ENCODE measurements around the gene RIMS3.
A peak's percentile ranks its signal among the peaks of the same experiment; 100 is the strongest.

The RIMS3 gene

GRCh38 chr1:40638097-40639036, 27.1 kb downstream of the RIMS3 start:
- no peak for TF ChIP-seq CTCF (IDR thresholded peaks at IDR 0.05; ENCODE audit: low read length, missing control alignments)
- DNase-seq (ENCODE audit: low read depth): peak; percentile 11
- H3K4me3 ChIP-seq (replicated peaks; ENCODE audit: low read depth, low read length): no peak overlapping the region

- no peak overlapping the region for H3K4me3 ChIP-seq (replicated peaks; ENCODE audit: low read depth, low read length)
- no peak for DNase-seq (ENCODE audit: low read depth)
- no peak for TF ChIP-seq CTCF (IDR thresholded peaks at IDR 0.05; ENCODE audit: low read length, missing control alignments)
These were observed 27.9 kb downstream of the RIMS3 start for GRCh38 chr1:40637470-40638007.

- DNase-seq (ENCODE audit: low read depth): no peak
- no peak overlapping the region for H3K4me3 ChIP-seq (replicated peaks; ENCODE audit: low read depth, low read length)
- no peak for TF ChIP-seq CTCF (IDR thresholded peaks at IDR 0.05; ENCODE audit: low read length, missing control alignments)
These were observed 28.7 kb downstream of the RIMS3 start for GRCh38 chr1:40636777-40637176.

- no peak overlapping the region for H3K4me3 ChIP-seq (replicated peaks; ENCODE audit: low read depth, low read length)
- no peak for DNase-seq (ENCODE audit: low read depth)
- no peak for TF ChIP-seq CTCF (IDR thresholded peaks at IDR 0.05; ENCODE audit: low read length, missing control alignments)
These were observed 29.6 kb downstream of the RIMS3 start for GRCh38 chr1:40635763-40636500.

GRCh38 chr1:40634901-40635655, 30.4 kb downstream of the RIMS3 start:
- TF ChIP-seq CTCF (IDR thresholded peaks at IDR 0.05; ENCODE audit: low read length, missing control alignments): no peak
- DNase-seq (ENCODE audit: low read depth): peak; percentile 18

GRCh38 chr1:40633931-40634376, 31.5 kb downstream of the RIMS3 start:
- no peak for DNase-seq (ENCODE audit: low read depth)
- no peak overlapping the region for H3K4me3 ChIP-seq (replicated peaks; ENCODE audit: low read depth, low read length)
- no peak for TF ChIP-seq CTCF (IDR thresholded peaks at IDR 0.05; ENCODE audit: low read length, missing control alignments)

More at GRCh38 chr1:40634901-40635655, 30.4 kb downstream of the RIMS3 start:
- no peak overlapping the region for H3K4me3 ChIP-seq (replicated peaks; ENCODE audit: low read depth, low read length)

Data from fibroblast of pulmonary artery (primary cell).